T-helper 17 cell (primary cell): ENCODE data around the gene FFAR3. TPM values are rescaled to one million over a fixed set of nuclear protein-coding genes. Genes with fewer than 3 reads are reported as not detected.
"Not testable (repeated sequence)": the region's sequence is repeated elsewhere in the genome, so short reads cannot be mapped to it uniquely, and the experiment has no call there.

Source experiments
- ATAC-seq: fragments of 150-1000 bp; cut with Tn5 transposase; 2 replicates; pipeline ENCODE4 v1.10.0; 2021; ENCODE audit warnings: mild to moderate bottlenecking, moderate library complexity
- DNase-seq, 3 donors: peaks; one replicate each; pipeline versions ENCODE4 v3.0.0 to v3.0.0-alpha.2; 2020 to 2021
- H3K9me3 ChIP-seq: one replicate; pipeline ENCODE4 v1.7.0; 2013; ENCODE audit warnings: low read length, mild to moderate bottlenecking; ENCODE audit not compliant: control insufficient read depth, poor library complexity, severe bottlenecking
- H3K27ac Mint-ChIP-seq: one replicate; pipeline ENCODE4 v1.8.0; 2022; ENCODE audit warnings: mild to moderate bottlenecking, moderate library complexity, mixed read lengths
- H3K27me3 Mint-ChIP-seq: one replicate; pipeline ENCODE4 v1.8.0; 2022; ENCODE audit warnings: mixed read lengths
- H3K36me3 Mint-ChIP-seq: one replicate; pipeline ENCODE4 v1.8.0; 2022; ENCODE audit warnings: low read depth, mixed read lengths
- H3K4me1 Mint-ChIP-seq: one replicate; pipeline ENCODE4 v1.8.0; 2022; ENCODE audit warnings: mild to moderate bottlenecking, mixed read lengths
- H3K4me3 Mint-ChIP-seq: one replicate; pipeline ENCODE4 v1.8.0; 2022; ENCODE audit warnings: mild to moderate bottlenecking, moderate library complexity, mixed read lengths
- total RNA-seq, 4 donors: library from RNA in 2 of 4; stranded (reverse) in 2 of 4; gene quantifications; one replicate each; pipeline ENCODE4 v1.2.3 and lab custom pipeline; 2022 to 2026

FFAR3 gene
- total RNA-seq, 2 donors from 2014 or later, result 0.70 to 0.78 TPM

DNA sequence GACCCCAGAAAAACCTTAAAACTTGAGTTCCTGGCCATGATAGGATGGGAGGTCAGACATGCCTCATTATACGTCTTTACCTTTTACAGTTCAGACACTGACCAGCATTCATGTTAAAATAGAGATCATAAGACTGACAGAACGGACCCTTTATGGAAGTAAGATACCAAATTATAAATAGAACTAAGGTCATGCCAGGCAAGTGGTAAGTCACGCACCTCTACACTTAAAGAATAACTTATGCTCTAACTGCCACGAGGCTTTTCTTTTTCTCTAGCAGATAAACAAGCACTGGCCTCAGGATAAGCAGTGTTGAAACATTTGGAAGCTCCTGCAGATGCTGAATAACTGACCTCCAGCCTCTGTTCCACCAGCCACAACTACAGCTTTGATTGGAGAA is 41.0 kb downstream of the FFAR3 start:
- no peak for ATAC-seq
- H3K4me3 Mint-ChIP-seq, result no peak overlapping the region
- H3K4me1 Mint-ChIP-seq, result peaks cover 4% of the 10 kb centered on the region

DNA sequence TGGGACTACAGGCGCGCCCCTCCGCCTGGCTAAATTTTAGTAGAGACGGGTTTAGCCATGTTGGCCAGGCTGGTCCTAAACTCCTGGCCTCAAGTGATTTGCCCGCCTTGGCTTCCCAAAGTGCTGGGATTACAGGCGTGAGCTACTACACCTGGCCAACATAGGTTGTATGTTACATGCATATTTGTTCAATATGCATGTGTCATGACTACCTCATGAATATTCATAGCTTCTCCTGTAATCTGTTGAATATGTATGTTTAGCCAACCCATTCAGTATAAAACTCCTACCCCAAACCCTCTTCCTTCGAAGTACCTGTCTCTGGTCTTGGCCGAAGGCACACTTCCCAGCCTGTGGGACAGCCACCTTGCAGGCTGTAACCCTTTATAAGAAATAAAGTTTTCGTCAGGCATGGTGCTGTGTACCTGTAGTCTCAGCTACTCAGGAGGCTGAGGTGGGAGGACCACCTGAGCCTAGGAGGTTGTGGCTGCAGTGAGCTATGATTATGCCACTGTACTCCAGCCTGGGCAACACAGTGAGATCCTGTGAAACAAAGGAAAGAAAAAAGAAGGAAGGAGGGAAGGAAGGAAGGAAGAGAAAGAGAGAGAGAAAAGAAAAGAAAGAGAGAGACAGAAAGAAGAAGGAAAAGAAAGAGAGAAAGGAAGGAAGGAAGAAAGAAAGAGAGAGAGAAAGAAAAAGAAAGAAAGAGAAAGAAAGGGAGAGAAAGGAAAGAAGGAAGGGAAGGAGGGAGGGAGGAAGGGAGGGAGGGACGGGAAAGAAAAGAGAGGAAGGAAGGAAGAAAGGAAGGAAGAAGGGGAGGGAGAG is 41.9 kb downstream of the FFAR3 start:
- Mint-ChIP-seq H3K36me3 (no peaks in the 10 kb centered on the region), H3K27ac (no peak overlapping the region), H3K4me1 (peaks cover 5% of the 10 kb centered on the region), H3K27me3 (peaks cover 5% of the 10 kb centered on the region), H3K4me3 (no peak overlapping the region)
- H3K9me3 ChIP-seq, result no peaks in the 10 kb centered on the region
- ATAC-seq, result no peak
- DNase-seq, result no peak

More for the DNA sequence above, 41.0 kb downstream of the FFAR3 start:
- no peaks in the 10 kb centered on the region for H3K36me3 Mint-ChIP-seq
- H3K27ac Mint-ChIP-seq, result no peak overlapping the region
- no peaks in the 10 kb centered on the region for H3K9me3 ChIP-seq
- H3K27me3 Mint-ChIP-seq, result peaks cover 5% of the 10 kb centered on the region
- no peak for DNase-seq

DNA sequence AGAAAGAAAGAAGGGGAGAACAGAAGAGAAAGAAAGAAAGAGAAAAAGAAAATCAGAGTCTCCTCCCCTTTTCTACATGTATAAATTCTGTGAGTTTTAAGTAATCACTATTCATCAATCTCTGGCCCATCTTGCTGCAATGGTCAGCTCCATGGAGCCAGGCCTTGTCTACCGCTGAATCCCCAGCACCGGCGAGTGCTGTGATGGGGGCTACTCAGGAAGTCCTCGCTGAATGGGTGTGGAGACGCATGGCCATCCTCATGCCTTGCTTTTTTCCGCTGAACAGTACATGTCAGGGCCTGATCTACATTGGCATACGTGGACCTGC is 42.5 kb downstream of the FFAR3 start:
- H3K27ac Mint-ChIP-seq, result no peak overlapping the region
- no peak for DNase-seq
- H3K4me3 Mint-ChIP-seq, result no peak overlapping the region
- peaks cover 5% of the 10 kb centered on the region for H3K27me3 Mint-ChIP-seq
- H3K36me3 Mint-ChIP-seq, result peaks cover under 1% of the 10 kb centered on the region
- peaks cover 5% of the 10 kb centered on the region for H3K4me1 Mint-ChIP-seq
- H3K9me3 ChIP-seq, result no peaks in the 10 kb centered on the region
- ATAC-seq, result no peak

DNA sequence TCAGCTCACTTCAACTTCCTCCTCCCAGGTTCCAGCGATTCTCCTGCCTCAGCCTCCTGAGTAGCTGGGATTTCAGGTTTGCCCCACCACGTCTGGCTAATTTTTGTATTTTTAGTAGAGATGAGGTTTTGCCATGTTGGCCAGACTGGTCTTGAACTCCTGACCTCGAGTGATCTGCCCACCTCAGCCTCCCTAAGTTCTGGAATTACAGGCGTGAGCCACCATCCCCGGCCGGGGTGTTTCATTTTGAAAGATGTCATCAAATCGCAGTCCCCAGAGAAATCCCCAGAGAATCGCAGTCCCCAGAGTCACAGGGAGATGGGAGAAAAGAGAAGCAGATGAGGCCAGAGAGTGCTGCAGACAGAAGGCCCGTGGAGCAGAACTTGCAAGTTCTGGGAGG is 43.2 kb downstream of the FFAR3 start:
- not testable (repeated sequence) for H3K4me1 Mint-ChIP-seq, H3K27me3 Mint-ChIP-seq, H3K4me3 Mint-ChIP-seq, H3K36me3 Mint-ChIP-seq, H3K9me3 ChIP-seq, H3K27ac Mint-ChIP-seq, ATAC-seq, DNase-seq

DNA sequence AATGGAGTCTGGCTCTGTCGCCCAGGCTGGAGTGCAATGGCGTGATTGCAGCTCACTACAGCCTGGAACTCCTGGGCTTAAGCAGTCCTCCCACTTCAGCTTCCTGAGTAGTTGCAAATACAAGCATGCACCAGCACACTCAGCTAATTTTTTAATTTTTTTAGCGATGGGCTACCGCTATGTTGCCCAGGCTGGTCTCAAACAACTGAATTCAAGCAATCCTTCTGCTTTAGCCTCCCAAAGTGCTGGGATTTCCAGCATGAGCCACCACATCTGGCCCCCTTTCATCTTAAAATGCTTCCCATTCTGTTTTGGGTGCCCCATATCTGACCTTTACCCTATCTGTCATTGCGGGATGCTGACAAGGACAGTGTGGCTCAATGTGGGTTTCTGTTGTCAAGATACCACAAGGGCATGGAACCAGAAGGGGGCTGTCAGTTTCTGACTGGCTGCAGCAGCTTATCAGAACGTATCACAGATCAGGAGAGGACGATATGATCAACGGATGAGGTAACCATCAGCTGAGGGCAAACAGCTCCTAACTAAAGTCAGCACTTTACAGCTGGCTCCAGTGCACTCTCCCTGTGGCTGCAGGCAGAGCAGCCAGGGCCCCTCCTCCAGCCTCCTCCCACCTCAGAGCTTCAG is 45.0 kb downstream of the FFAR3 start:
- H3K4me1 Mint-ChIP-seq, result peaks cover 5% of the 10 kb centered on the region
- H3K9me3 ChIP-seq, result no peaks in the 10 kb centered on the region
- no peak overlapping the region for H3K27ac Mint-ChIP-seq
- no peak overlapping the region for H3K4me3 Mint-ChIP-seq
- peak; percentile 39 for ATAC-seq
- peaks cover 2% of the 10 kb centered on the region for H3K36me3 Mint-ChIP-seq
- H3K27me3 Mint-ChIP-seq, result peaks cover 8% of the 10 kb centered on the region
- DNase-seq, result no peak

DNA sequence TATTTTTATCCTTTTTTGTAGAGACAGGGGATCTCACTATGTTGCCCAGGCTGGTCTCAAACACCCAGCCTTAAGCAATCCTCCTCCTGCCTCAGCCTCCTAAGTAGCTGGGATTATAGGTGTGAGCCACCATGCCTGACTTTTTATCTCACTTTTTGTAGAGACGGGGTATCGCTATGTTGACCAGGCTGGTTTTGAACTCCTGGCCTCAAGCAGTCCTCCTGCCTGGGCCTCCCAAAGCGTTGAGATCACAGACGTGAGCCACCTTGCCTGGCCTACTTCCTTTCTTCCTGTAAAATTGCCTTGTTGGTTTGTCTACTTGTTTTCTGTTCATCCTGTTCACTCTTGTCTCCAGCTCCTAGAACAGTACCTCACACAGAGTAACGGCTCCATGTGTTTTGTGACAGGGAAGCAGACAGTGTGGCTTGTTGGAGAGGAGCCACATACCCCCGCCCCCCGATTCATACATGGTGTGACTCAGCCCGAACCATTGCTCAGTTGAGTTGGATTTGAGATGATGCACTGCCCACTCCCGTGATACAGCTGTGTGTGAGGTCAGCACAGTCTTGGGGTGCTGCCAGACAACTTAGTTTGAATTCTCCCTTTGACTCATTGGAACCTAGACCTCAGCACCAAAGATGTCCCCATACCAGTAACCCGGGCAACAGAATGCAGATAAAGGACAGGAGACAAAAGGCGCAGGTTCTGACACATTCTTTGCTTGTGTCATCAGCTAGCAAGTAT is 46.8 kb downstream of the FFAR3 start:
- Mint-ChIP-seq H3K27me3 (peaks cover 9% of the 10 kb centered on the region), H3K36me3 (peaks cover 2% of the 10 kb centered on the region), H3K27ac (peak overlapping the region; percentile 71), H3K4me3 (no peak overlapping the region), H3K4me1 (peaks cover 5% of the 10 kb centered on the region)
- DNase-seq (no peak), ATAC-seq (no peak)
- H3K9me3 ChIP-seq, result no peaks in the 10 kb centered on the region

DNA sequence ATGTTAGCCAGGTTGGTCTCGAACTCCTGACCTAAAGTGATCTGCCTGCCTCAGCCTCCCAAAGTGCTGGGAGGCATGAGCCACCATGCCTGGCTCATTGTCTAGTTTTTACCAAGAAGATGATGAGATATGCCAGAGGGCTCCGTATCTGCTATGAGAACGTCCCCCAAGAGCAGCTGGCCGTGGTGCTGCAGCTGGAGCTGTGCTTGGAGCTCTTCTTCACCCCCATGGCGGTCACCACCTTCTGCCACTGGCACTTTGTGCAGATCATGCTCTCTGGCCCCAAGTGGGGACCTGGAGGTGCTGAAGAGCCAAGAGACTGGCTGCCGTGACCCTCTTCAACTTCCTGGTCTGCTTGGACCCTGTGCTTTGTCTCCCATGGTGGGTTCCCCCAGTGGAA is 49.4 kb downstream of the FFAR3 start:
- Mint-ChIP-seq H3K27me3 (peaks cover 7% of the 10 kb centered on the region), H3K4me3 (no peak overlapping the region), H3K4me1 (peaks cover 2% of the 10 kb centered on the region), H3K36me3 (peaks cover 2% of the 10 kb centered on the region), H3K27ac (no peak overlapping the region)
- no peak for ATAC-seq
- DNase-seq, result no peak
- no peaks in the 10 kb centered on the region for H3K9me3 ChIP-seq

DNA sequence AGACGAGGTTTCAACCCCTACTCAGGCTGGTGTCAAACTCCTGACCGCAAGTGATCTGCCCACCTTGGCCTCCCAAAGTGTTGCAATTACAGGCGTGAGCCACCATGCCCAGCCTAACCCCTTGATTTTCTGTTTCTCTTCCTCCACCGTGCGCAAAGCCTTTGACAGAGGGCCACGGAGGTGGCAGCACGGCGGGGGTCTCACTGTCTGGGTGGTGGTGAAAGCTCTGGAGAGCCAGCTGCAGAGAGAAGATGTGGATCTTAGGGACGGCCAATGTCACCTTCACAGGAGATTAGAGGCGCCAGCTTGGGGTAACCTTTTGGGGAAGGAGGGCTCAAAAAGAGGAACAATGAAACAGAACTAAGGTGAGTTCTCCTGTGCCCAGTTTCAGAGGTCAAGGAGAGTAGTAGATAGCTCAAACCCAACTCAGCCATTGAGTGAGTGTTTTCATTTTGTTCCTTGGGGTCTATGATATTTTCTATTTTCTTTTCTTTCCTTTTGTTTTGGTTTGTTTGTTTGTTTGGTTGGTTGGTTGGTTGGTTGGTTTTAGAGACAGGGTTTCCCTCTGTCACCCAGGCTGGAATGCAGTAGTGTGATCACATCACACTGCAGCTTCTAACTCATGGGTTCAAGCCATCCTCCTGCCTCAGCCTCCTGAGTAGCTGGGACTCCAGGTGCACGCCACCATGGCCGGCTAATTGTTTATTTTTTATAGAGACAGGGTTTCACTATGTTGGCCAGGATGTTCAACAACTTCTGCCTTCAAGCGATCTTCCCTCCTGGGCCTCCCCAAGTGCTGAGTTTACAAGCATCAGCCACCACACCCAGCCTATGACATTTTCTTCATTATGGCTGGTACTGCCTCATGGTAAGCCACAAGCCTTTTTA is 50.3 kb downstream of the FFAR3 start:
- Mint-ChIP-seq H3K27me3 (peaks cover 16% of the 10 kb centered on the region), H3K4me1 (peaks cover 2% of the 10 kb centered on the region), H3K4me3 (no peak overlapping the region), H3K36me3 (peaks cover 2% of the 10 kb centered on the region), H3K27ac (no peak overlapping the region)
- DNase-seq (no peak), ATAC-seq (no peak)
- H3K9me3 ChIP-seq, result no peaks in the 10 kb centered on the region

DNA sequence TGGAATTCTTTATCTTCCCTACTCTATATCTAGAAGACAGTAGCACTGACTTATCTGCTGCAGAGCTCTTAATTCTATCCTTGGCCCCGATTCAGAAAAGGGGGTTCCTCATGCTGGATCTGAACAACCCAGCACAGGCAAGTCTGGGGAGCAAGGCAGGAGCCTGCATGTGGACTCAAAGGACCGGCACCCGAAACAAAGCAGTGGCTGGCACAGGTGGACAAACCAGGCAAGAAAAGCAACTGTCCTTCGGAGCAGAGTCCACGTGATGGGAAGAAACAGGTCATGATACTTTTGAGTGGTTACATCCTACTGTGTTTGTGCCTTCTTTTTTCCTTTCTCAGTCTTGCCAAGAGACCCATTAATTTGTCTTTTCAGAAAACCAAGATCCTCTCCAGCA is 50.9 kb downstream of the FFAR3 start:
- Mint-ChIP-seq H3K4me3 (no peak overlapping the region), H3K27ac (no peak overlapping the region), H3K27me3 (peaks cover 23% of the 10 kb centered on the region), H3K36me3 (peaks cover 2% of the 10 kb centered on the region), H3K4me1 (peaks cover 1% of the 10 kb centered on the region)
- no peaks in the 10 kb centered on the region for H3K9me3 ChIP-seq
- ATAC-seq, result no peak
- no peak for DNase-seq

Other genes starting within 250 kb of the FFAR3 start
- not detected for gene FXYD3, start 242.6 kb upstream of the FFAR3 start, total RNA-seq
- under 1 TPM; 0.39 to 0.52 TPM for gene LGI4, start 223.4 kb upstream of the FFAR3 start, total RNA-seq
- gene FXYD1, start 219.6 kb upstream of the FFAR3 start, total RNA-seq, result 1 to 10 TPM; 1.8 to 4.7 TPM
- gene FXYD7, start 215.2 kb upstream of the FFAR3 start, total RNA-seq, result 10 to 100 TPM; 17.1 to 20.6 TPM
- 100 to 1,000 TPM; 533 to 557 TPM for gene FXYD5, start 203.7 kb upstream of the FFAR3 start, total RNA-seq
- gene FAM187B, start 129.7 kb upstream of the FFAR3 start, total RNA-seq, result not detected
- 10 to 100 TPM; 42.6 to 44.5 TPM for gene LSR, start 109.5 kb upstream of the FFAR3 start, total RNA-seq
- gene USF2, start 89.5 kb upstream of the FFAR3 start, total RNA-seq, result 100 to 1,000 TPM; 204 to 299 TPM
- gene HAMP, start 75.9 kb upstream of the FFAR3 start, total RNA-seq, result 1 to 10 TPM in 1 of 2 donors, under 1 TPM in 1; 0.55 to 2.8 TPM
- gene MAG, start 66.3 kb upstream of the FFAR3 start, total RNA-seq, result not detected
- gene CD22, start 29.3 kb upstream of the FFAR3 start, total RNA-seq, result 10 to 100 TPM in 1 of 2 donors, 1 to 10 TPM in 1; 1.3 to 36.1 TPM
- 1 to 10 TPM in 1 of 2 donors, not detected in 1; 1.4 TPM for gene FFAR1, start 10.6 kb upstream of the FFAR3 start, total RNA-seq
- under 1 TPM in 1 of 2 donors, not detected in 1; 0.20 TPM for gene GPR42, start 12.6 kb downstream of the FFAR3 start, total RNA-seq
- under 1 TPM; 0.16 to 0.55 TPM for gene FFAR2, start 89.8 kb downstream of the FFAR3 start, total RNA-seq
- not detected for gene KRTDAP, start 132.0 kb downstream of the FFAR3 start, total RNA-seq
- gene DMKN, start 155.2 kb downstream of the FFAR3 start, total RNA-seq, result not detected
- gene SBSN, start 169.9 kb downstream of the FFAR3 start, total RNA-seq, result not detected
- not detected for gene GAPDHS, start 175.0 kb downstream of the FFAR3 start, total RNA-seq
- 10 to 100 TPM; 30.5 to 37.0 TPM for gene TMEM147, start 187.2 kb downstream of the FFAR3 start, total RNA-seq
- not detected for gene ATP4A, start 205.2 kb downstream of the FFAR3 start, total RNA-seq
- gene PMIS2, start 227.7 kb downstream of the FFAR3 start, total RNA-seq, result not detected